NCI-H82 (cell line): ENCODE data around the gene CTNNA3.
"Not testable (repeated sequence)": the region's sequence is repeated elsewhere in the genome, so short reads cannot be mapped to it uniquely, and the experiment has no call there.

Experiments used
- DNase-seq: peaks from one replicate; lab custom pipeline; 2025; lab: John Stamatoyannopoulos, UW

CTNNA3 gene

GRCh38 chr10:67696029-67696428 is at the start of gene CTNNA3:
Gene CTNNA3 (minus strand): TSS chr10:67696195.
- DNase-seq, result no peak

GRCh38 chr10:67735430-67735829 is 39.4 kb upstream of the CTNNA3 start:
- DNase-seq, result no peak

GRCh38 chr10:67733511-67733910 is 37.5 kb upstream of the CTNNA3 start:
- DNase-seq, result no peak

DNA sequence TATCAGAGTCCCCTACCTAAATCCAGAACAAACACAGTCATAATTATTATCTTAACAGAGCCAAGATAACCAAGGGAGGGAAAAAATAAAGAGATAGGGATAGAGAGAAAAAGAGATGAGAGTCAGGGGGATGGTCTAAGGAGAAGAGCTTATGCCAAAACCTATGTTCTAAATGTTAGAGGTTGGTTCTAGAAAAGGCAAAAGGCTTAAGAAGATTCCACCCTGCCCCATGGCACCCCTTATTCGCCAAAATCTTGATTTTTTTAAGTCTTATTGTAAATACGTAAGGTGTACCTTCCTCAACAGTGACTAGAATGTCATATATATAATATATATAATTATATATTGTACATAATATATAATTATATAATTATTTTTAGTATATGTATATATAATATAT is 29.6 kb upstream of the CTNNA3 start:
- no peak for DNase-seq

DNA sequence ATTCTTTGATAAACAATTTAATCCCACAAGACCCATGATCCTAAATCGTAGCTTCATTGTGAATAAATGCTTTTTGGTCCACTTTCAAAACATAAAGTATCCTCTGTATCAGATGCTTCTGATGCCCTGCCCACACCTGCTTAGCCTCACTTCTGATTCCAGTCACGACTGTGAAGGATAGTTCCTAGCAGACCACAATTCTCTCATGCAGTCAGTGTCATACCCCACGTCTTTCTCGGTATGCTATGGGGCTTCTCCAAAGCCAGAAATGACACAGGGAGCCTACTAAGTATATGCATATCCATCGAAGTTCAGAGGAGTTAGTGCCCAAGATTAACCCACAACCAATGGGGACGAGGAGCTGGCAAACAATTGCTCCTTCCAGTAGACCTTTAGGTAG is 27.6 kb upstream of the CTNNA3 start:
- no peak for DNase-seq

DNA sequence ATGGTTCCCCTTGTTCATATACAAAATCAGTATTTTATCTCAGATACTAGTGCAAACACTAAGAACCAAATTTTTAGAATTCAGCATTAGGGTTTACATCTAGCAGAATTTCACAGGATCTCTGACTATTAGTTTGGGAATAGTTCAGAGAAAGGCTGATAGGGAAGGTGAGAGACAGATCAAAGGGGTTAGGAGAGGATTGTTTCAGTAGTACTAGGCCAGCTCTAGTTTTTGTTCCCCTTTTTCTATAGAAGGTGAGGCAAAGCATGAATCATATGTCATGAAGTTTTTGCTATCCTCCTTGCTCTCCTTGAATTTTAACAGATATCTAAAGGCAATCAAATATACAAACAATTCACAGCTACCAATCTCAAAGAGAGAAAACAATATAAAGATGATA is 26.1 kb upstream of the CTNNA3 start:
- no peak for DNase-seq

DNA sequence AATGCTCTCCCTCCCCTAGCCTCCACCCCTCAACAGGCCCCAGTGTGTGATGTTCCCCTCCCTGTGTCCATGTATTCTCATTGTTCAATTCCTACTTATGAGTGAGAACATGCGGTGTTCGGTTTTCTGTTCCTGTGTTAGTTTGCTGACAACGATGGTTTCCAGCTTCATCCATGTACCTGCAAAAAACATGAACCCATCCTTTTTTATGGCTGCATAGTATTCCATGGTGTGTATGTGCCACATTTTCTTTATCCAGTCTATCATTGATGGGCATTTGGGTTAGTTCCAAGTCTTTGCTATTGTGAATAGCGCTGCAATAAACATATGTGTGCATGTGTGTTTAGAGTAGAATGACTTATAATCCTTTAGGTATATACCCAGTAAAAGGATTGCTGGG is 20.5 kb upstream of the CTNNA3 start:
- DNase-seq, result not testable (repeated sequence)

GRCh38 chr10:67705921-67706320 is 9.9 kb upstream of the CTNNA3 start:
- peak; percentile 57 for DNase-seq

- DNase-seq, result not testable (repeated sequence)
Measured at GRCh38 chr10:67699613-67700270, 3.7 kb upstream of the CTNNA3 start.

- no peak for DNase-seq
Measured at GRCh38 chr10:67698164-67698563, 2.2 kb upstream of the CTNNA3 start.

DNA sequence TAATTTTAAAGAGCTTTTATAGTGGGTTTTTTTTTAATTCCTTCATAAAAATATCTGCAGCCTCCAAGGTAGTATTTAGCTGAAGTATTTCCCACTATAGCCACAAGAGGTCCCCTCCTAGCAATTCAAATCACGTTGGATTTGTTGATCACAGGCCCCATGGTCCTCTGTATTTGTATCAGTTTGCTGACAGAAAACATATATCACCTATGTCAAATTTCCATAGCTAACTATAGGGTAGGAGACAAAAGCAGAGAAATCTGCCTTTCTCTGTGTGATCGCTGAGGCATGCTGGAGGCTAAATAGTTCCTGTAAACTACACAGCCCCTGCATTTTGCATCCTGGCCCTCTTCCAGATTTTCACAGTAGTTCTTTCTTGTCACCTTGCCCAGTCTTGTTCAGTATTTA is 1.7 kb upstream of the CTNNA3 start:
- DNase-seq, result peak; percentile 62

DNA sequence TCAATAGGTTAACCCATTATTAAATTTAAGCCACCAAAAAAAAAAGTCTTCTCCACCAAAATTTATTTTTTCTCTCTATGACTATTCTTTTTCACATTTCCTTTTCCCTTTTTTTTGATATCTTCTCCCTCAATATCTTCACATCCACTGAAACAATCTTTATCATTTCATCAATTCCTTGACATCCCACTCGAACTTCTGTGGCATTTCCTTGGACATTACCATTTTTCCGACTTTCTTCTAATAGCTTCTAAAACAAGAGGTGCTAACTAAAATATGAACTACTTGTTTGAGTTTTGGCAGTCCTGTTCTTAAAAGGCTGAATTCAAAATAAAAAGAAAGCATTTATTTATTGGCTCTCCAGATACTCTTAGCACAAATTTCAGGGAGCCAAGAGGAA is 684 bp upstream of the CTNNA3 start:
- no peak for DNase-seq

DNA sequence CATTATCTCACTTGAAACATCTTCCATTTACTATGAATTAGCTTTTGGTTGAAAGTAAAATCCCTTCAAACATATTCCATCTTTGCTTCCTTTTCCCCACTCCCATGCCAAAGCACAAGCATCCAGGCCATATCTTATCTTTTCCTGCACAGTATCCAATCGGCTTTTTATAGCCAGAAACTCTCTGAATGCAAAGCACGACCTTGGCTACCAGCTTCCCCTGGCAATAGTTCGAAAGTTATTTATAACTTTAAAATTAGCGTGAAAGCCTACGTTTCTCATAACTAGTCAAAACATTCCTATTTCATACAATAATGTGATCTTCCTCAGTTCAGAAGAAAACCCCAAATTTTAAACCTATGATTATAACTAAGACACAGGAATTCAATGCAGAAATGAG is 440 bp downstream of the CTNNA3 start:
- no peak for DNase-seq

GRCh38 chr10:67691861-67692260 is 4.1 kb downstream of the CTNNA3 start:
- not testable (repeated sequence) for DNase-seq

DNA sequence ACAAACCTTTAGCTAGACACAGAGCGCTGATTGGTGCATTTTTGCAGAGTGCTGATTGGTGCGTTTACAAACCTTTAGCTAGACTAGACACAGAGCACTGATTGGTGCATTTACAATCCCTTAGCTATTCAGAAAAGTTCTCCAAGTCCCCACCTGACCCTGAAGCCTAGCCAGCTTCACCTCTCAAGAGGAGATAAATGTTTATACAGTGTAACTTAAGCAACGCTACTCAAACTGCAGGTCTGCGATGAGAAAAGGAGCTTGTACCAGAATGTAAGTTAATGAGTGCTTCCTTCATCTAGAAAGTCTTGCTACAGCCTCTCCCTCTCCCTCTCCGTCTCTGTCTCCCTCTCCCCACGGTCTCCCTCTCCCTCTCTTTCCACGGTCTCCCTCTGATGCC is 5.5 kb downstream of the CTNNA3 start:
- DNase-seq, result not testable (repeated sequence)

GRCh38 chr10:67684140-67684539 is 11.9 kb downstream of the CTNNA3 start:
- DNase-seq, result not testable (repeated sequence)

DNA sequence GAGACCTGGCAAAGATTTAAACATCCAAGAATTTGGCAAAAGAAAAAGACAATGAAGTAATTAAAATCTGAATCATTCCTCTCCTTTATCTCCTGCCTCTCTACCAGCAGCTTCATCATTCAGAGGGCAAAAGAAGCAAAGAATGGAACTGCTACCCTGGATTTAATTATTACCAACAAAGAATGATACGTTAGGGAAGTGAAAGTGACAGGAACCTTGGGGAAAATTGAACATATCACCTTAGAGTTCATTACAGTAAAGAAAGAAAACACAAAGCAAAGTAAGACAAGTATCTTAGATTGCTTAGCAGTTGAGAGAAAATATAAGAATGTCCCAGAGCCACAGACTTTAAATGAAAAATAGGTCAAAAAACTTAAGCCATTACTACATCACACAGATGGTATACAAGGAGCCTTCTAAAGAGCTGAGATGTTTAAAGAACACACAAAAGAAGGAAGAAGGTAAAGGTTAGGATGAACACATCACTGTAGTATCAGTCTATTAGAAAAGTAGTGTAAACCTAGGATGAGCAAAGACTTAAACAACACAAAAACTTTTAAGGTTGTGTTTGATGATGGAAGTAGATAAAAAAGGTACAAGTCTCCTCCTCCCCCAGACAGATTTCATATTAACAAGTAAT is 17.5 kb downstream of the CTNNA3 start:
- DNase-seq, result no peak

DNA sequence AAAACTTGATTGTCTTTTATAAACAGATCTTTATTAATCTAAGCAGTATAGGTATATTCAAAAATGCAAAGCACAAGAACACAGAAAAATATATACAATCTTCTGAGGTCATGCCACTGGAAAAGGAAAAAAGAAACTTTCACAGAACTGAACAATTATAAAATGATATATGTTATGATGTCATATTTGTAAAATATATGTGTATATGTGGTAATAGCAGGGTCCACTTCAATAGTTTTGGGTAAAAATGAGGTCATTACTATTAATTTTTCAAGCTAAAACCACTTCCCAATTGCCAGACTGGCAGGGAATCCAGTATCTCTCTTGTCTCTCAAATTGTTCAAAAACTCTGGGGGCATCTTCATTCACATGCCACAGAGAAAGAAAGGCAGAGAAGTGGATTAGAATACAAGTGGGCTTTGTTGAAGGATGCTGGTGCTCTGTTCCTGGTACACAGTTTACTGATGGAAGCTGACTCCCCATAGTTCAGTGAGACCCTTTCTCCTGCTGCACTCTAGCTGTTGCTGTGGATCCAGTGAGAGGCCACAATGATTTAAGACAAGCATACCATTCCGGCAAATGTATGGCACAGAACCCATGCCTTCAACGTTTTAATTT is 19.7 kb downstream of the CTNNA3 start:
- DNase-seq, result no peak

GRCh38 chr10:67670401-67670800 is 25.6 kb downstream of the CTNNA3 start:
- no peak for DNase-seq

DNA sequence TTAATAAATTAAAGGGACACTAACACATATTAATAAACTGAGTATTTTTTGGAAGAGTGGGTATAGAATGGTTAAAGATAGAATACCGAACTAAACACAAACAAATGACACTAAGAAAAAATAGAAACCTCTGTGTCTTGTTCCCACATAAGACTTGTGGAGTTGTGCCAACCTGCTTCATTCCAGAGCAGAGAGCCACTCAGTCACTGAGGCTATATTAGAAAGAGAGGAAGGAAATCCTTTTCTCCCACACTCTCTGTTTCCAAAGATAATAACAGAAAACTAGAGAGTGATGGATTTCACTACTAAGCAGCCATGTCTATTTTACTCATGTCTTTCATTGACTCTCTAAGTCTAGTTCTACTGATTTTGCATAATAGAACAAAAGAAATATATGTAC is 26.0 kb downstream of the CTNNA3 start:
- DNase-seq, result no peak

GRCh38 chr10:67668448-67668847 is 27.5 kb downstream of the CTNNA3 start:
- DNase-seq, result no peak

DNA sequence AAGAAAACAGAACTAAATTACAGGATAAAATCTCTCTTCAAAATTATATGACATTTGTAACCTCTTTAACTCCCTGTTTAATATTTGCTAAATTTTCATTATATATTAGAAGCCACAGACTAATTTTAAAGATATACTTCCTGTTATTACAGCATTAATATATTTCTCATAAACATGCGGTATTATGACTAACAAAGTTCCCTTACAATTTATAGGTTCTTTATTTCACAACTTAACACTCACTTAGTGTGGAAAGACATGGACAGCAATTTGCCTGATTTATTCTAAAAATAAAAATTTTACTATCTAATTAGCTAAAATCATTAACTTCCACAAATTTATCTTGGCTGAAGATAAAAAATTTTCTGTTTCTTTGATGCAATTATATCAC is 29.0 kb downstream of the CTNNA3 start:
- DNase-seq, result no peak

DNA sequence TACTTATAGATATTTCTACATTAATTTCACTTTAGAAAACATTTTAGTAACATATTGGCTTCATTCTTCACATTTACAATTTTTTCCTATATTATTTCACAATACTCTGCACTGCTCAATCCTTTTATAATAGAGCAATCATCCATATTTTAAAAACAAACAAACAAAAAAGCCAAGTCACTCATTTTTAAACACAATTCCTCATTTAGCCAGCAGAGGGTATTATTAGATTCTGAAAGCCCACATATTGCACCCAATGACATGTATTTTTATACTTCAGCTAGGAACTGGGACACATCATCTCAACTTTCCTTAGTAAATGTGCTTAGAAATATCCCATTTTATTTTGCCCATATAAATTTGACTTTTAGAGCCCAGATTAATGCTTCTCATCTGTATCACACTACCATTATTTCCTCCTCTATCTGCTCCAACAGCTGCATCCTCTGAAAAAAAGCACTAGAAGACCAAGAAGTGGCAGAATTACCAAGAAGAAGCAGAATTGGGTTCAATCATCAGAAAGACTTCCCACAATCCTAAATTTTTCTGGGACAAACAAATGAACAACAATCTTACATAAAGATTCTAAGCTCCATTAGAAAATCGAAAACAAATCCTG is 29.5 kb downstream of the CTNNA3 start:
- DNase-seq, result peak; percentile 34
